Keratinocyte (primary cell): ENCODE data around the gene HIGD1C. TPM values are rescaled to one million over a fixed set of nuclear protein-coding genes. Genes with fewer than 3 reads are reported as not detected.
"Not testable (repeated sequence)": the region's sequence is repeated elsewhere in the genome, so short reads cannot be mapped to it uniquely, and the experiment has no call there.

Experiments used
- DNase-seq: peaks from one replicate; pipeline ENCODE4 v3.0.0-alpha.2; 2011; ENCODE audit warnings: low read depth, missing footprints, low spot score
- FAIRE-seq: peaks from 2 replicates; lab custom pipeline; 2011; peaks lifted over from hg19 to GRCh38; lab: Jason Lieb, UNC
- H2AFZ ChIP-seq: 2 replicates; pipeline ENCODE4 v1.6.0; 2012; ENCODE audit warnings: low read length, control low read depth, inconsistent platforms; ENCODE audit not compliant: control insufficient read depth
- H3K27ac ChIP-seq: 2 replicates; pipeline ENCODE4 v1.5.1; 2011; ENCODE audit warnings: low read length; ENCODE audit not compliant: control insufficient read depth, insufficient read depth
- H3K27me3 ChIP-seq: 3 replicates; pipeline ENCODE4 v1.6.0; 2011; ENCODE audit warnings: low read length; ENCODE audit not compliant: control insufficient read depth, insufficient read depth; ENCODE audit errors: extremely low read depth
- H3K36me3 ChIP-seq, 2 experiments: 2 replicates in 1 of 2; 3 replicates in 1 of 2; pipeline ENCODE4 v1.5.1; 2011; ENCODE audit warnings: low read length in 2 of 2, mild to moderate bottlenecking in 1 of 2; ENCODE audit not compliant: control insufficient read depth in 2 of 2, insufficient read depth in 2 of 2; ENCODE audit errors: extremely low read depth in 1 of 2
- H3K4me1 ChIP-seq: 3 replicates; pipeline ENCODE4 v1.5.1; 2011; ENCODE audit warnings: low read length; ENCODE audit not compliant: control insufficient read depth, insufficient read depth; ENCODE audit errors: extremely low read depth
- H3K4me2 ChIP-seq: 3 replicates; pipeline ENCODE4 v1.6.0; 2011; ENCODE audit warnings: low read depth, low read length; ENCODE audit not compliant: control insufficient read depth, insufficient read depth; ENCODE audit errors: extremely low read depth
- H3K4me3 ChIP-seq, 3 experiments: fragments of 200-600 bp in 1 of 3; sonication (generic) in 1 of 3; 2 replicates in 2 of 3; 3 replicates in 1 of 3; pipeline ENCODE4 v1.5.1; 2011 to 2016; ENCODE audit warnings: low read length in 3 of 3, mild to moderate bottlenecking in 3 of 3, control low read depth in 2 of 3, inconsistent platforms in 1 of 3, low read depth in 1 of 3, mixed read lengths in 1 of 3, mixed run types in 1 of 3, moderate library complexity in 1 of 3; ENCODE audit not compliant: control insufficient read depth in 2 of 3, insufficient read depth in 2 of 3; ENCODE audit errors: extremely low read depth in 1 of 3
- H3K79me2 ChIP-seq: 2 replicates; pipeline ENCODE4 v1.6.0; 2012; ENCODE audit warnings: low read length; ENCODE audit not compliant: control insufficient read depth, insufficient read depth
- H3K9ac ChIP-seq: 3 replicates; pipeline ENCODE4 v1.6.0; 2011; ENCODE audit warnings: low read length; ENCODE audit not compliant: control insufficient read depth, insufficient read depth; ENCODE audit errors: extremely low read depth
- H3K9me1 ChIP-seq: 3 replicates; pipeline ENCODE4 v1.6.0; 2011; ENCODE audit warnings: low read length; ENCODE audit not compliant: control insufficient read depth, insufficient read depth; ENCODE audit errors: extremely low read depth
- H3K9me3 ChIP-seq: 2 replicates; pipeline ENCODE4 v1.5.1; 2012; ENCODE audit warnings: low read depth, low read length; ENCODE audit not compliant: control insufficient read depth
- H4K20me1 ChIP-seq: 3 replicates; pipeline ENCODE4 v1.6.0; 2011; ENCODE audit warnings: low read length; ENCODE audit not compliant: control insufficient read depth, insufficient read depth; ENCODE audit errors: extremely low read depth
- EZH2 ChIP-seq: IDR thresholded peaks from one replicate; pipeline ENCODE4 v1.6.1; 2012; ENCODE audit warnings: inconsistent platforms, mild to moderate bottlenecking, low read length, moderate library complexity
- dilution Hi-C: fragments of 300-500 bp; cut with MboI; formaldehyde crosslinking; loops from one replicate; pipeline ENCODE4 v1.7.0; 2020; ENCODE audit warnings: low sequenced_read_pairs; ENCODE audit not compliant: extremely low pct_ligation_motif_present
- polyA plus RNA-seq, 5 experiments: library from polyadenylated mRNA; depleted of rRNA in 3 of 5; stranded (reverse) in 3 of 5; stranded (forward) in 1 of 5; unstranded in 1 of 5; fragments of >200 nt; gene quantifications; 1 replicate in 1 of 5; 2 replicates in 3 of 5; 3 replicates in 1 of 5; pipeline versions ENCODE4 v1.2.1 to v1.2.3, GENCODE V29; 2011 to 2012; ENCODE audit warnings: missing spikeins in 2 of 5, low read depth in 1 of 5, low replicate concordance in 1 of 5
- TF ChIP-seq, protein P1 (sequence below), 3 experiments: IDR thresholded peaks in 1 of 3; conservative IDR thresholded peaks in 1 of 3; optimal IDR thresholded peaks in 1 of 3; 2 replicates in 2 of 3; 3 replicates in 1 of 3; pipeline versions ENCODE3 to v1.5.1; 2011; ENCODE audit warnings: low read length in 3 of 3, mild to moderate bottlenecking in 3 of 3, moderate library complexity in 2 of 3, control low read depth in 1 of 3, inconsistent platforms in 1 of 3; ENCODE audit not compliant: insufficient read depth in 2 of 3; ENCODE audit errors: extremely low read depth in 1 of 3

HIGD1C gene
- polyA plus RNA-seq, 1 donor (not counting 4 experiments of a cell fraction or from before 2014, with no cell fraction given) = not detected

DNA sequence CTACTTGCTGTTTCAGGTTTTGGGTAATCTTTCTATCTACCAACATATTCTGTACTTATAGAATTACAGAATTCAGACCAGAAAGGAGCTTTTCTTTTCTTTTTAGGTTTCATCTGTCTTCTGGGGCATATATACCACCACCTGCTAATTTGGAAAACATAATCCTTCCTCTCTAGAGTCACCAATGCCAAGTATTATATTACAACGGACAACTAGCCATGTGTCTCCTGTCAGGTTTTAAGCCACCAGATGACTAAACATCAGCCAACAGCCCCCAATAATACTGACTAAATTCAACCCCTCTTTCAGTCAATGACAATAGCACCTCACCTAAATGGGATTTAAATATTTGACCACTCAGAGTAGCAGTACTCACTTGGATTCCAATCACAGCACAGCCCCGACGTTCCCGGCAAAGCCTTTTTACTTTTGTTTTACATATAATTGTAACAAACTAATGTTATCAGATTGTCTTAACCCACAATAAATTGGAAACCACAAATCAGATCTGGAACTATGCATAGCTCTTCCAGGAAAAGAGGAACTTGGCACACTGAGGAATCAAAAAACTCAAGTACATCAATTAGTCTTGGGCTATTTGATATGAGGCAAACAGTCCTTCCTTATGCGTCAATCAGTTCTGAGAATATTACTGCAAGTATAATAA, 60.4 kb downstream of the HIGD1C start:
- peak overlapping the region in 1 of 3 experiments; percentile 7 for H3K4me3 ChIP-seq
- H3K9me1 ChIP-seq = no peaks in the 10 kb centered on the region
- FAIRE-seq = peak; percentile 9
- H3K4me2 ChIP-seq = peak overlapping the region; percentile 72
- H3K9me3 ChIP-seq = no peaks in the 10 kb centered on the region
- no peak for TF ChIP-seq EZH2
- TF ChIP-seq, protein P1, sequence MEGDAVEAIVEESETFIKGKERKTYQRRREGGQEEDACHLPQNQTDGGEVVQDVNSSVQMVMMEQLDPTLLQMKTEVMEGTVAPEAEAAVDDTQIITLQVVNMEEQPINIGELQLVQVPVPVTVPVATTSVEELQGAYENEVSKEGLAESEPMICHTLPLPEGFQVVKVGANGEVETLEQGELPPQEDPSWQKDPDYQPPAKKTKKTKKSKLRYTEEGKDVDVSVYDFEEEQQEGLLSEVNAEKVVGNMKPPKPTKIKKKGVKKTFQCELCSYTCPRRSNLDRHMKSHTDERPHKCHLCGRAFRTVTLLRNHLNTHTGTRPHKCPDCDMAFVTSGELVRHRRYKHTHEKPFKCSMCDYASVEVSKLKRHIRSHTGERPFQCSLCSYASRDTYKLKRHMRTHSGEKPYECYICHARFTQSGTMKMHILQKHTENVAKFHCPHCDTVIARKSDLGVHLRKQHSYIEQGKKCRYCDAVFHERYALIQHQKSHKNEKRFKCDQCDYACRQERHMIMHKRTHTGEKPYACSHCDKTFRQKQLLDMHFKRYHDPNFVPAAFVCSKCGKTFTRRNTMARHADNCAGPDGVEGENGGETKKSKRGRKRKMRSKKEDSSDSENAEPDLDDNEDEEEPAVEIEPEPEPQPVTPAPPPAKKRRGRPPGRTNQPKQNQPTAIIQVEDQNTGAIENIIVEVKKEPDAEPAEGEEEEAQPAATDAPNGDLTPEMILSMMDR (optimal IDR thresholded peaks at IDR 0.05 in 1 of 3, IDR thresholded peaks at IDR 0.05 in 1 of 3, conservative IDR thresholded peaks at IDR 0.05 in 1 of 3; ENCODE audit: extremely low read depth in 1 of 3, insufficient read depth in 2 of 3, low read length in 3 of 3) = no peak
- H4K20me1 ChIP-seq = no peaks in the 10 kb centered on the region
- peaks cover 15% of the 10 kb centered on the region for H3K4me1 ChIP-seq
- no peaks in the 10 kb centered on the region for H3K27me3 ChIP-seq
- H2AFZ ChIP-seq = no peak overlapping the region
- no peak for DNase-seq
- H3K36me3 ChIP-seq = peaks cover 0 to 2% of the 10 kb centered on the region in 2 experiments
- H3K9ac ChIP-seq = no peak overlapping the region
- no peak overlapping the region for H3K27ac ChIP-seq
- H3K79me2 ChIP-seq = peaks cover 22% of the 10 kb centered on the region
- dilution Hi-C loops = no loop called here

DNA sequence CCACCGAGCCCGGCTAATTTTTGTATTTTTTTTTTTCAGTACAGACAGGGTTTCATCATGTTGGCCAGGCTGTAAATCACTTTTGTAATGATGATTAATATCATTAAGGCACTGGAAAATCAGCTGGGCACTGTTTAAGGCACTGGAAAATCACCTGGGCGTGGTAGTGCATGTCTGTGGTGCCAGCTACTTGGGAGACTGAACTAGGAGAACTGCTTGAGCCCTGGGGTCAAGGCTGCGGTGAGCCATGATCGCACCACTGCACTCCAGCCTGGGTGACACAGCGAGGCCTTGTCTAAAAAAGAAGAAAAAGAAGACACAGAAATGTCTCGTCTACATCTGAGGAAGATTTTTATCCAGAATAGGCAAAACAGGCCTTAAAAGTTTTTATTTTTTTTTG, 61.1 kb downstream of the HIGD1C start:
- DNase-seq = no peak

DNA sequence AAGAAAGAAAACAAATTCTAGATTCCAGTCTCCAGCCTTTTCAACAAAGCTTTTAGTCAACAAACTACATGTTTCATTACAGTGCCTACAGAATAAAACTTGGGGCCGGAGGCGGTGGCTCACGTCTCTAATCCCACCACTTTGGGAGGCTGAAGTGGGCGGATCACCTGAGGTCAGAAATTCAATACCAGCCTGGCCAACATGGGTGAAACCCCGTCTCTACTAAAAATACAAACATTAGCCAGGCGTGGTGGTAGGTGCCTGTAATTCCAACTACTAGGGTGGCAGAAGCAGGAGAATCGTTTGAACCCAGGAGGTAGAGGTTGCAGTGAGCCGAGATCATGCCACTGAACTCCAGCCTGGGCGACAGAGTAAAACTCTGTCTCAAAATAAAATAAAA, 62.1 kb downstream of the HIGD1C start:
- H3K4me3 ChIP-seq, H3K36me3 ChIP-seq, H3K4me2 ChIP-seq, DNase-seq, H3K9me3 ChIP-seq, H2AFZ ChIP-seq, H3K9me1 ChIP-seq, dilution Hi-C loops, H3K27ac ChIP-seq, H3K27me3 ChIP-seq, FAIRE-seq, H3K9ac ChIP-seq, H4K20me1 ChIP-seq: not testable (repeated sequence)
- peaks cover 29% of the 10 kb centered on the region for H3K79me2 ChIP-seq
- peaks cover 15% of the 10 kb centered on the region for H3K4me1 ChIP-seq

More for the DNA sequence above, 61.1 kb downstream of the HIGD1C start:
- Histone ChIP-seq H3K36me3 (peaks cover 0 to under 1% of the 10 kb centered on the region in 2 experiments), H3K79me2 (peaks cover 25% of the 10 kb centered on the region), H3K27ac (no peak overlapping the region), H3K4me2 (peak overlapping the region; percentile 52), H3K4me3 (no peak overlapping the region), H4K20me1 (no peaks in the 10 kb centered on the region), H3K4me1 (peaks cover 15% of the 10 kb centered on the region), H3K9me1 (no peaks in the 10 kb centered on the region), H2AFZ (no peak overlapping the region), H3K9ac (no peak overlapping the region), H3K27me3 (no peaks in the 10 kb centered on the region), H3K9me3 (no peaks in the 10 kb centered on the region)
- dilution Hi-C loops = no loop called here
- FAIRE-seq = no peak
- TF ChIP-seq, protein P1 (optimal IDR thresholded peaks at IDR 0.05 in 1 of 3, IDR thresholded peaks at IDR 0.05 in 1 of 3, conservative IDR thresholded peaks at IDR 0.05 in 1 of 3; ENCODE audit: extremely low read depth in 1 of 3, insufficient read depth in 2 of 3, low read length in 3 of 3) = no peak
- TF ChIP-seq EZH2 = no peak
